ENCODE results near the gene FNDC5.

Gene FNDC5

DNA sequence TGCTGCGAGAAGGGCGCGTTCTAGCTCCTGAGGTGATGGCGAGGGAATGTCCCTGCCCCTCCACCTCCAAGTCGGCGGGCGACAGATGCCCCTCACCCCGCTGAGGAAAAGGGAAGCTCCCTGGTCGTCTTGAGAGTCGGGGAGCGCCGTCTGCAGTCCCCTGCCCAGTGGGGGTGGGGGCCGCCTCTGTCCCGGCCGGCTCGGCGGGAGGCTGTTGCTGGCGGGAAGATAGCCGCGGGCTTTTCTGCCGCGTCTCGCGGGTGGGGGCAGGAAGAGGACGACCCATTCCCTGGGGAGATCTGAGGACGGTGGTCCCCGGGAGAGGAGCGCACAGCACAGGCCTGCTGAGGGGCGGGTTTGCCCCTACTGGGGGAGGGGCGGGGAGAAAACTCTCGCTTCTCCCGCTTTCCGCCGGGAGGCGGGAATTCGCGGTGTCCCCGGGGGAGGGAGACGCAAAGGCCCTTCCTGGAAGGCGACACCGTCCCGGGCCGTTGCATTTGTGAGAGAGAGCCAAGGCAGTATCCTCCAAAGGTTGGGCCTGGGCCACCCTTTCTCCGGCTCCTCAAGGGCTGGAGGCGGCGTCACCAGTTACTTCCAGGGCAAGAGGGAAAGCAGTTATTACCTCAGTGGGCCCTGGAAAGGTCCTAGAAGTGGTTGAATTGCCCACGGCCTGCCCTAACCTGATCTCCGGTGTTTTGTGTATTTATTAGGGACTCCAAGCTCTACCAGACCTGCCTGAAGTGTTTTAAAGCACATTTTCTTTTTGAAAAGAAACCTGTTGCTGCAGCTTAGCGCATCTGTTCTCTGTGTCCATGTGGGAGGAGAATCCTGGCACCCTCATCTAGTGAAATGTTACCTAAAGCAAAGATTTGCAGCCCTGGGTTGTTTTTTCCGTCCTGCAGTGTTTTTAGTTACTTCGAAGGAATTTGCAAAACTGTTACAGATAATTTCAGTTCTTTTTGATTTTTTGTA is 52.6 kb downstream of the FNDC5 start:
- TF ChIP-seq, protein P1, sequence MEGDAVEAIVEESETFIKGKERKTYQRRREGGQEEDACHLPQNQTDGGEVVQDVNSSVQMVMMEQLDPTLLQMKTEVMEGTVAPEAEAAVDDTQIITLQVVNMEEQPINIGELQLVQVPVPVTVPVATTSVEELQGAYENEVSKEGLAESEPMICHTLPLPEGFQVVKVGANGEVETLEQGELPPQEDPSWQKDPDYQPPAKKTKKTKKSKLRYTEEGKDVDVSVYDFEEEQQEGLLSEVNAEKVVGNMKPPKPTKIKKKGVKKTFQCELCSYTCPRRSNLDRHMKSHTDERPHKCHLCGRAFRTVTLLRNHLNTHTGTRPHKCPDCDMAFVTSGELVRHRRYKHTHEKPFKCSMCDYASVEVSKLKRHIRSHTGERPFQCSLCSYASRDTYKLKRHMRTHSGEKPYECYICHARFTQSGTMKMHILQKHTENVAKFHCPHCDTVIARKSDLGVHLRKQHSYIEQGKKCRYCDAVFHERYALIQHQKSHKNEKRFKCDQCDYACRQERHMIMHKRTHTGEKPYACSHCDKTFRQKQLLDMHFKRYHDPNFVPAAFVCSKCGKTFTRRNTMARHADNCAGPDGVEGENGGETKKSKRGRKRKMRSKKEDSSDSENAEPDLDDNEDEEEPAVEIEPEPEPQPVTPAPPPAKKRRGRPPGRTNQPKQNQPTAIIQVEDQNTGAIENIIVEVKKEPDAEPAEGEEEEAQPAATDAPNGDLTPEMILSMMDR (IDR thresholded peaks at IDR 0.05), result no peak

DNA sequence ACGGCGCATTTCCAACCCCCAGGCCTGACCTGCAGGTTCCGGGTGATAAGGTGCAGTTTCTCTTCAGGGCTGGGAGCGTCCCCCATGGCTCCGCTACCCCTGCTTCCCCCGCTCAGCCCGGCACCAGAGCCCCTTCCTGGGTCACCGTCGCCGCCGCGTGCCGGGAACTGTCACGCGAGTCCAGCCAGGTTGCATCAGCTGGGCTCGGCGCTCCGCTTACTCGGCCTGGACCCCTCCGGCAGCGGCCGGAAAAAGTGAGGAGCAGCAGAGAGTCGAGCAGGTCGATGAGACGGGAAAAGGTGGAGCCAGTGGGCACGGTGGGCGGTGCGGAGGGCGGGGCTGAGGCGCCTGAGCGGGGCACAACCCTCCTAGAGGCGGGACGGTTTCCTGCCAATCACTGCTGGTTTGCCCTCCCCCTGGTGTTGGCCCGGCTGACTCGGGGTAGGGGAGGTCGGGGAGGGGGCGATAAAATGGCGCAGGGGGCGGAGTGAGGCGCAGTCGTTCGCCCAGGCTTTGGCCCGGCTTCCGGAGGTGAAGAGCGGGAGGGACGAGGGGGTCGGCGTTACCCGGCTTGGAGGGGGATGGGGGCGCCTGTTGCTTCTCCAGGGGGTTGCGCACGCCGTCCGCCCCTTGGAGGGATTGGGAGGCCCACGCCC is 53.4 kb downstream of the FNDC5 start, which contains the start of the genes S100PBP and YARS1:
S100PBP (plus strand) TSS at position 495 of the 656 bp plus-strand sequence. CDS start 8,447 bp downstream, outside the sequence.
YARS1 (minus strand) TSS at position 200 of the 656 bp plus-strand sequence; CDS start at position 86, 114 bp downstream.
- TF ChIP-seq, protein P1 (IDR thresholded peaks at IDR 0.05), result no peak

DNA sequence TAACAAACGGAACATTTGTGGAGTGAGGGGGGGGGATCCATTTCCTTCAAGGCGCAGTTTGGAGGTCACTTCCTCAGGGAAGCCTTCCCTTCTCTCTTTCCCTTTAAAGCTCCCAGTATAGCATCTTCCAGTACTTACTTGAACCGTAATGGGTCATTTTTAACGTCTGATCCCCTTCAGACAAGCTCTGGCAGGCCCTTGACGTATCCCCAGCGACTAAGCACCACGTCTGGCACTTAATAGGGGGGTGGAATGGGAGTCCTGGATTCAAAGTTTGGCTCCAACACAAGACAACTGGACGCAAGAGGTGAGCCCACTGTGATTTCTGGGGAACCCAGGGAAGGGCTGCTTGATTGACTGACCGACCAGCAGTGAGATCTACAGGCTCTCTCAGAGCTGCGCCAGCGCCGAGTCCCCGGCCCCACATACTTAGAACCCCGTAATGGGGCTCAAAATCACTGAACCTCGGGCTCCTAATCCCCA is 54.0 kb downstream of the FNDC5 start:
- TF ChIP-seq, protein P1 (IDR thresholded peaks at IDR 0.05), result no peak

DNA sequence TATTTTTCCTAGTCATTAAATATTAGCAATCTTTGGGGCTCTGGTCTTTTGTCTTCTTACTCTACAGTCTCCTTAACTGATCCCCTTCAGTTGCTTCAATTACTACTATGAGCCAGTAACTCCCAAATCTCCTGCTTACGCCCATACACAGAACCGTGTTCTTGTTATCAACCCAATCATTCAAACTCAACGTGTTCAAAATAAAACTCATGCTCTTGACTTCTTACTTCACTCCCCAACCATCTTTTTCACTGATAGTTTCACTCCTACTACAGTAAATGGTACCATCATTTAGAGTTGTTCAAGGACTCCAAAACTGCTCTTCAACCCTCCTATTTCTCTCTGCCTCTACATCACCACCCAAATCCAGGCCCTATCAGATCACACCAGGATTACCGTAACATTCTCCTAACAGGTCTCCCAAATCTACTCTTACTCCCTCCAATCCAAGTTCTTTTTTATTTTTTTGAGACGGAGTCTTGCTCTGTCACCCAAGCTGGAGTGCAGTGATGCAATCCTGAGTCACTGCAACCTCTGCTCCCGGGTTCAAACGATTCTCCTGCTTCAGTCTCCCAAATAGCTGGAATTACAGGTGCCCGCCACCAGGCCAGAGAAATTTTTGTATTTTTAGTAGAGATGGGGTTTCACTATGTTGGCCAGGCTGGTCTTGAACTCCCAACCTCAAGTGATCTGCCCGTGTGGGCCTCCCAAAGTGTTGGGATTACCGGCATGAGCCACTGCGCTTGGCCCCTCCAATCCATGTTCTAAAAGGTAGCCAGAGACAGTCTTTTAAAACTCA is 56.6 kb downstream of the FNDC5 start:
- TF ChIP-seq, protein P1 (IDR thresholded peaks at IDR 0.05), result no peak

All from LNCAP (cell line).